ENCODE data around the gene PODN. TPM values are rescaled to one million over a fixed set of nuclear protein-coding genes. Genes with fewer than 3 reads are reported as not detected.

The PODN gene
- polyA plus RNA-seq (ENCODE audit: insufficient read length in 10 of 10): 10 to 100 TPM in 3 of 10 donors, 1 to 10 TPM in 7; 6.6 to 11.4 (median 9.0) TPM
- long read RNA-seq, donor 1, partial matches to known transcripts: 0 of 1 reads
- long read RNA-seq, donor 1, other reads (novel, unspliced or antisense): 0 of 1 reads
- long read RNA-seq, donor 2, partial matches to known transcripts: 0 of 2 reads
- long read RNA-seq, donor 2, other reads (novel, unspliced or antisense): 0 of 2 reads
- long read RNA-seq, donor 3: 0 reads
- long read RNA-seq, donor 4: 0 reads
- long read RNA-seq, donor 5, partial matches to known transcripts: 0 of 1 reads
- long read RNA-seq, donor 5, other reads (novel, unspliced or antisense): 0 of 1 reads
- long read RNA-seq, donor 6, partial matches to known transcripts: 0 of 2 reads
- long read RNA-seq, donor 6, other reads (novel, unspliced or antisense): 0 of 2 reads
- long read RNA-seq, donor 7: 0 reads
- long read RNA-seq, donor 8, partial matches to known transcripts: 0 of 1 reads
- long read RNA-seq, donor 8, other reads (novel, unspliced or antisense): 0 of 1 reads
- long read RNA-seq, donor 9, partial matches to known transcripts: 0 of 1 reads
- long read RNA-seq, donor 9, other reads (novel, unspliced or antisense): 0 of 1 reads

- peak in 2 of 3 donors; percentile 32 to 75 for DNase-seq
Measured at GRCh38 chr1:53061859-53062707, at the start of gene PODN. TSS of gene PODN (plus strand) at chr1:53062213. CDS start at chr1:53069856, 7,643 bp downstream.

DNA sequence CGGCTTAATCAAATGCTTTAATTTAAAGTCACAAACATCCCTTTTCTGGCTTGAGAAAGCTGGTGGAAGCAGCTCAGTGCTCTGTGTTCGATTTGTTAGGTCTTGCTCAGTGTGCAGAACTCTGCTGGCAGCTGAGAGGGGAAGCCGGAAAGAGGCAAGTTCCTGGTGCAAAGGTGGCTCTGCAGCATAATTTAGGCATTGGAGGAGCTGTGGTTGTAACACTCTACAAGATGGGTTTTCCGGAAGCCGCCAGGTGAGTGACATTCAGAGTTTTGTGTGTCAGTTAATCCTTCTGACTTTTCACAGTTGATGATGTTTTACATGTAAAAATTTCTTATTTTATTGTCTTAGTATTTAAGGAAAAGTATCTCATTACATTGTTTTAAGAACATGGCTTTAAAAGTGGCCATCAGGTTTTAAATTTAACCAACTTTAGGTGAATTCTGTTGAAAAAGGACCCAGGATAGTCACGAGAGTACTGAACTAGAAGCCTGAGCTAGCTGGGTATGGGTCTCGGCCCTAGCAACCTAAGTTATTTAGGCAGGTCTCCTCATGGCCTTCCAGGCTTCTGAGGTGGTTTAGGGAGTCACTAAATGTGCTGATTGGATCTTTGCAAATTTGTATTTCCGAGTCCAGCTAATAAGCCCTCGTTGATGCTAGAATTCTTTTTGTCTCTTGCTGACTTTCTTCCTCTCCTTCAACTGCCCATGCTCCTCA lies 47.1 kb upstream of the PODN start:
- DNase-seq: peak; percentile 85 to 94 (median 86)

GRCh38 chr1:53015508-53015860 lies 46.5 kb upstream of the PODN start:
- DNase-seq: no peak

DNA sequence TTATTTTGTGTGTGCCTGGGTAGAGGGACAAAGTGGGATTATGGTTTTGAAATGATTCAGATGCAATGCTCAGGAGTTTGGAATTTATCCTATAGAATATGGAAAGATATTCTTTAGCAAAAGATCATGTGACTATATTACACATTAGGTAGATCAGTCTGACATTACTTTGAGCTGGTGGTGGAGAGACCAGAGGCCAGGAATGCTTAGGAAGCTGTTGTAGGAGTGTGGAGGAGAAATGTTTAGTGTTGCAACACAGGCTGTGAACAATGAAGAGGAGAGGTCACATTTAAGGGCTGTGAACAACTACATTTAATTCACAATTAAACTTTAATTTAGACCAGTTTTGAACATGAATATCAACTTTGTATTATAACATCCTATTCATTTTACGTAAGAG lies 45.3 kb upstream of the PODN start:
- no peak for DNase-seq

- no peak for DNase-seq
Measured at GRCh38 chr1:53020588-53020987, 41.4 kb upstream of the PODN start.

DNA sequence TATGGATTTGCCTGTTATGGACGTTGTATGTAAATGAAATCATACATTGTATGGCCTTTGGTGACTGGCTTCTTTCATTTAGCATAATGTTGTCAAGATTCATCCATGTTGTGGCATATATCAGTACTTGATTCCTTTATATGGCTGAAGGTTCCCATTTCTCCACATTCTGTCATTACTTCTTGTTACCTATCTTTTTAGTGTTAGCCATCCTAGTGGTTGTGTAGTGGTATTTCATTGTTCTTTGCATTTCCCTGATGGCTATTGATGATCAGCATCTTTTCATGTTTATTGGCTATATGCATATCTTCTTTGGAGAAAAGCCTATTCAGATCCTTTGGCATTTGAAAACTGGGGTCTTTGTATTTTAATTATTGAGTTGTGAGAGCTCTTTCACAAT lies 39.8 kb upstream of the PODN start:
- no peak for DNase-seq

- DNase-seq: no peak
Measured at GRCh38 chr1:53023546-53023945, 38.5 kb upstream of the PODN start.

GRCh38 chr1:53024117-53024516 lies 37.9 kb upstream of the PODN start:
- no peak for DNase-seq

GRCh38 chr1:53025034-53025768 lies 36.8 kb upstream of the PODN start:
- DNase-seq: peak in 1 of 3 donors; percentile 21

DNA sequence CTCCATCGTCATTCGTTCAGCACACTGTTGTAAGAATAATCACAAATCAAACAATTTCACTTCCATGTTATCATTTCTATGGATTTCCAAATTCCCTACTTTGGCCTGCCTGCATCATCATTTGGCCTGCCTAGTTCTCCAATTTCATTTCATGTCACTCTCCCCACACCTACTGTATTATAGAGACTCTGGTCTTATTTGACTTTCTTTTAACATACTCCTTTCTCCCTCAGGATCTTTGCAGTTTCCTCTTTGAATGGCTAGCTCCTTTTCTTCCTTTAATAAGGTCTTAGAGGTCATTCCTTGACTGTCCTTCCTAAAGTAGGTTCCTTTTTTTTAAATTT lies 36.3 kb upstream of the PODN start:
- DNase-seq: no peak

GRCh38 chr1:53026254-53026653 lies 35.8 kb upstream of the PODN start:
- DNase-seq: no peak

GRCh38 chr1:53031732-53032131 lies 30.3 kb upstream of the PODN start:
- DNase-seq: no peak

GRCh38 chr1:53037159-53037558 lies 24.9 kb upstream of the PODN start:
- DNase-seq: peak in 1 of 3 donors; percentile 20

GRCh38 chr1:53038566-53038965 lies 23.4 kb upstream of the PODN start:
- DNase-seq: peak in 1 of 3 donors; percentile 54

GRCh38 chr1:53043271-53043670 lies 18.7 kb upstream of the PODN start:
- peak in 1 of 3 donors; percentile 70 for DNase-seq

DNA sequence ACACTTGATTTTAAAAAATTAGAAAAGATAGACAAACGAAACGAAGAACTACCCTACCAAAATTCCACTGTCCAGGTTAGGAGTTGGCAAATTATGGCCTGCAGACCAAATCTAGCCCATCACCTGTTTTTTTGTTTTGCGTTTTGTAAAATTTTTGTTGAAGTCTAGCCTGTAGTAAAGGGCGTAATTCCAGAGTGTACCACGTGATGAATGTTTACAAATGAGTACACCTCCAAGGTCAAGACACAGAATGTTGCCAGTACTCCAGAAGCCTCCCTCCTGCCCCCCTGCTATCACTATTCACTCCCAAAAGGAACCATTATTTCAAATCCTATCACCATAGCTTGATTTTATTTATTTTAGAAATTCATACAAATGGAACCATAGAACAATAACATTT lies 17.1 kb upstream of the PODN start:
- no peak for DNase-seq

- DNase-seq: peak in 1 of 3 donors; percentile 48
Measured at GRCh38 chr1:53046930-53047329, 15.1 kb upstream of the PODN start.

DNA sequence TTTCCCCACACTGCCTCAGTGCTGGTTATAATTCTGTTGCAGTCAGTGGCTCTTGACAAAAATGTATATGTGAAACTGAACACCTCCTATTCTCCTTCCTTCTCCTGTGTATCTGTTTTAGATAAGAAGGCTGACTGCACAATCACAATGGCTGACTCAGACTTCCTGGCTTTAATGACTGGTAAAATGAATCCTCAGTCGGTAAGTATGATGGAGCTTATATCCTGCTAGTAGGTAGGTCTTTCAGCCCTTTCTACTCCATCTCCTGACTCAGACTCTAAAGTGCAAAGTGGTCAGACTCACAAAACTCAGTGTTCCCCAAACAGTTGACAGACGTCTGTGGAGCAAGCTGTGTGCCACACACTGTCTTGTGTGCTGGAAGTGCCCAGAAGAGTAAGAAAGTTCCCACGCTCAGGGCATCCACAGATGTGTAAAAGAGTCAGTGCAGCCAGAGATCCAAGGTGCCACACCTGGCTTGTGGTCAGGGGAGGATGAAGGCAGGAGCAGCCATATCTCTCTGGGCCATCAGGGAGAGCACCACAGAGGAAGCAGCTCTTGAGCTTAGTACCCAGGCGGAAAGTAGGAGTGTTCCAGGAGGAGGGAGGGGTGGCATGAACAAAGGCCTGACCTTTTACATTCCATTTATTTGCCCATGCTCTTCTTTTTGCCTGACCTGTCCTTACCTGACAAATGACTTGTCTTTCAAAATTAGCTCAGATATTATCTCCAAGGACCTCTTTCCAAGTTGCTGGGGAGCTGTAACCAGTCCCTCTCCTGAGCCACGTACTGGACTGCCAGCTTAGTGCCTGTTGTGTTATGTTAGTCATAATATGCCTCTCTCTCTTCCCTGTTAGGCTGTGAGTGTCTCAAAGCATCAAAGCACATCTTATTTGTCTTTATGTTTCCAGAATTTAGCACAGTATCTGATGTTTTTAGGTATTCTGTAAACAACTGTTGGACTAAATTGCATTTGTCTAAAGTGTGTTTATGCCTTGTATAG lies 14.0 kb upstream of the PODN start:
- no peak for DNase-seq

DNA sequence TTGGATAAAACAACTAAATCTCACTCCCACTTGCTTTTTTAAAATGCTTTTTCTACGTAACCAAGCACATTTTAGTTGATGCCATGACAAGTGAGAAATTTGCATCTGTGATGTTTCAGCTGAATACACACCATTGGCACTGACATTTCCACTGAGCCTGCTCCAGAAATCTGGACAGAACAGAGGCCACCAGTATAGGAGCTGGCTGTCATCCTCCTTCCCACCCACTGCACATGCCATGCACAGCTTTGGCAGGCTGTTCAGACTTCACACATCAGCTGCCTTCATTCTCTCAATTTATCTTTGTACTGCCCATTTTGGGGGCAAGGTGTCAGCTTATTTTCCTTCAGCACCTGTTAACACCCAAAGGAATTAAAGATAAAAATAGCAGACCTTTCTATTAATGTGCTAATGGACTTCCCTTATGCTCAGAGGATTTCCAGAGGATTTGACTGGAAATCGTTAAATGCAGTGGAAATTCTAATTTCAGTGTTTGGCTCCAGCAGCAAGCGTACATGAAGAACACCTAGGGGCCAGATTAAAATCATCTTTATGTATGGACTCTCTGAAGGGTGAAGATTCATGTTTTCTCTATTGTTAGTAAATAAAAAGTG lies 12.9 kb upstream of the PODN start:
- peak in 2 of 3 donors; percentile 37 to 57 for DNase-seq
